Measurements from ENCODE around the gene WWTR1. TPM values are rescaled to one million over a fixed set of nuclear protein-coding genes. Genes with fewer than 3 reads are reported as not detected.

The WWTR1 gene
- total and polyA plus RNA-seq, 2 donors from 2014 or later: 23.3 to 117 TPM

GRCh38 chr3:149640976-149641728 is 16.7 kb downstream of the WWTR1 start:
- H3K27ac ChIP-seq (ENCODE audit: low read depth in 2 of 2, low read length in 2 of 2): peak overlapping the region in 1 of 2 donors; percentile 45
- no peak for TF ChIP-seq CTCF (IDR thresholded peaks at IDR 0.05; ENCODE audit: borderline replicate concordance, extremely low read depth, insufficient read depth)
- no peaks in the 10 kb centered on the region for H3K27me3 ChIP-seq (ENCODE audit: control insufficient read depth, insufficient read depth, low read length)
- no peak overlapping the region for H3K4me3 ChIP-seq (ENCODE audit: low read length in 3 of 3)
- intact Hi-C loops (cut with DNase I): no loop called here
- no peaks in the 10 kb centered on the region for H3K9me3 ChIP-seq (ENCODE audit: control insufficient read depth in 2 of 3, insufficient read depth in 1 of 3, low read length in 3 of 3)
- H3K36me3 ChIP-seq (ENCODE audit: control insufficient read depth in 2 of 3, insufficient read depth in 3 of 3, low read length in 3 of 3): peaks cover 0 to under 1% (median 0%) of the 10 kb centered on the region in 3 donors
- FAIRE-seq (no peak), DNase-seq (peak in 3 of 5 donors; percentile 15 to 60 (median 56))
- peaks cover 3 to 17% (median 5%) of the 10 kb centered on the region in 3 donors for H3K4me1 ChIP-seq (ENCODE audit: control insufficient read depth in 2 of 3, insufficient read depth in 2 of 3, low read depth in 1 of 3, low read length in 3 of 3)
- H3K9ac ChIP-seq (ENCODE audit: low read length in 3 of 3): no peak overlapping the region

- H3K4me1 ChIP-seq (ENCODE audit: control insufficient read depth in 2 of 3, insufficient read depth in 2 of 3, low read depth in 1 of 3, low read length in 3 of 3): peaks cover 3 to 24% (median 10%) of the 10 kb centered on the region in 3 donors
- H3K9ac ChIP-seq (ENCODE audit: low read length in 3 of 3): peak overlapping the region in 1 of 3 donors; percentile 13
Measured at GRCh38 chr3:149639093-149639486, 18.7 kb downstream of the WWTR1 start.

GRCh38 chr3:149638228-149639092 is 19.4 kb downstream of the WWTR1 start:
- no peaks in the 10 kb centered on the region for H3K36me3 ChIP-seq (ENCODE audit: control insufficient read depth in 2 of 3, insufficient read depth in 3 of 3, low read length in 3 of 3)
- H3K27ac ChIP-seq (ENCODE audit: low read depth in 2 of 2, low read length in 2 of 2): peak overlapping the region in 1 of 2 donors; percentile 58
- no peaks in the 10 kb centered on the region for H3K9me3 ChIP-seq (ENCODE audit: control insufficient read depth in 2 of 3, insufficient read depth in 1 of 3, low read length in 3 of 3)
- H3K9ac ChIP-seq (ENCODE audit: low read length in 3 of 3): peak overlapping the region in 1 of 3 donors; percentile 13
- peaks cover 3 to 24% (median 12%) of the 10 kb centered on the region in 3 donors for H3K4me1 ChIP-seq (ENCODE audit: control insufficient read depth in 2 of 3, insufficient read depth in 2 of 3, low read depth in 1 of 3, low read length in 3 of 3)
- H3K4me3 ChIP-seq (ENCODE audit: low read length in 3 of 3): peak overlapping the region; percentile 20 to 28 (median 25)
- no peak for TF ChIP-seq CTCF (IDR thresholded peaks at IDR 0.05; ENCODE audit: borderline replicate concordance, extremely low read depth, insufficient read depth)
- FAIRE-seq (no peak), DNase-seq (peak in 3 of 5 donors; percentile 27 to 80 (median 64))
- intact Hi-C loops (cut with DNase I): no loop called here
- no peaks in the 10 kb centered on the region for H3K27me3 ChIP-seq (ENCODE audit: control insufficient read depth, insufficient read depth, low read length)

More at GRCh38 chr3:149639093-149639486, 18.7 kb downstream of the WWTR1 start:
- no peaks in the 10 kb centered on the region for H3K9me3 ChIP-seq (ENCODE audit: control insufficient read depth in 2 of 3, insufficient read depth in 1 of 3, low read length in 3 of 3)
- intact Hi-C loops (cut with DNase I): no loop called here
- no peaks in the 10 kb centered on the region for H3K27me3 ChIP-seq (ENCODE audit: control insufficient read depth, insufficient read depth, low read length)
- TF ChIP-seq CTCF (IDR thresholded peaks at IDR 0.05; ENCODE audit: borderline replicate concordance, extremely low read depth, insufficient read depth): no peak
- peak overlapping the region in 2 of 3 donors; percentile 20 to 25 for H3K4me3 ChIP-seq (ENCODE audit: low read length in 3 of 3)
- H3K36me3 ChIP-seq (ENCODE audit: control insufficient read depth in 2 of 3, insufficient read depth in 3 of 3, low read length in 3 of 3): no peaks in the 10 kb centered on the region
- H3K27ac ChIP-seq (ENCODE audit: low read depth in 2 of 2, low read length in 2 of 2): peak overlapping the region in 1 of 2 donors; percentile 58
- DNase-seq: no peak
- no peak for FAIRE-seq
